ENCODE measurements around the gene DCAF7. TPM values are rescaled to one million over a fixed set of nuclear protein-coding genes. Genes with fewer than 3 reads are reported as not detected.

Gene DCAF7
- polyA plus RNA-seq, 1 of the 3 experiments (the other 2 are of a cell fraction): 63.5 TPM

- TF ChIP-seq CTCF (IDR thresholded peaks at IDR 0.05) (no peak), TEAD4 (IDR thresholded peaks at IDR 0.05; ENCODE audit: borderline replicate concordance, insufficient read depth) (no peak), JUND (IDR thresholded peaks at IDR 0.05) (no peak), PBX3 (IDR thresholded peaks at IDR 0.05) (no peak), FOXM1 (IDR thresholded peaks at IDR 0.05; ENCODE audit: low read depth) (no peak), RFX5 (IDR thresholded peaks at IDR 0.05; ENCODE audit: low read length) (no peak), RCOR1 (IDR thresholded peaks at IDR 0.05; ENCODE audit: low read length) (no peak)
These were observed 7.1 kb downstream of the DCAF7 start (continued) for GRCh38 chr17:63557416-63557815.

- CTCF ChIA-PET: interaction anchor here (0.8 to 1.2 kb wide), 2 partner anchors 53 to 133 kb away, joined by 3 to 4 read pairs; no protein-coding TSS in a partner anchor
- H4K20me1 ChIP-seq (ENCODE audit: insufficient read depth): peaks cover 95% of the 10 kb centered on the region
- TF ChIP-seq POLR2AphosphoS5 (IDR thresholded peaks at IDR 0.05; ENCODE audit: low read depth, low read length) (no peak), GATA2 (CRISPR knock-in tag; IDR thresholded peaks at IDR 0.05) (no peak), RAD21 (IDR thresholded peaks at IDR 0.05; ENCODE audit: low read length) (no peak), NRF1 (IDR thresholded peaks at IDR 0.05; ENCODE audit: low read depth, low read length) (no peak)
- TF ChIP-seq, protein P1, sequence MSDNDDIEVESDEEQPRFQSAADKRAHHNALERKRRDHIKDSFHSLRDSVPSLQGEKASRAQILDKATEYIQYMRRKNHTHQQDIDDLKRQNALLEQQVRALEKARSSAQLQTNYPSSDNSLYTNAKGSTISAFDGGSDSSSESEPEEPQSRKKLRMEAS (IDR thresholded peaks at IDR 0.05; ENCODE audit: low read depth): no peak
- TF ChIP-seq, protein P2, sequence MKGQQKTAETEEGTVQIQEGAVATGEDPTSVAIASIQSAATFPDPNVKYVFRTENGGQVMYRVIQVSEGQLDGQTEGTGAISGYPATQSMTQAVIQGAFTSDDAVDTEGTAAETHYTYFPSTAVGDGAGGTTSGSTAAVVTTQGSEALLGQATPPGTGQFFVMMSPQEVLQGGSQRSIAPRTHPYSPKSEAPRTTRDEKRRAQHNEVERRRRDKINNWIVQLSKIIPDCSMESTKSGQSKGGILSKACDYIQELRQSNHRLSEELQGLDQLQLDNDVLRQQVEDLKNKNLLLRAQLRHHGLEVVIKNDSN (IDR thresholded peaks at IDR 0.05; ENCODE audit: borderline replicate concordance, low read depth): no peak
These were observed 8.2 kb downstream of the DCAF7 start for GRCh38 chr17:63558441-63558840.

More at GRCh38 chr17:63558441-63558840, 8.2 kb downstream of the DCAF7 start:
- no peaks in the 10 kb centered on the region for H3K9me2 ChIP-seq
- H2AFZ ChIP-seq (ENCODE audit: low read depth): no peak overlapping the region
- H3K4me1 ChIP-seq (ENCODE audit: control insufficient read depth in 1 of 2, insufficient read depth in 2 of 2, low read depth in 1 of 2, low read length in 1 of 2): peaks cover 0 to 10% of the 10 kb centered on the region in 2 experiments; a peak in 2 of 4 replicates
- H3F3A ChIP-seq (replicated peaks; ENCODE audit: insufficient read depth): peaks cover 11% of the 10 kb centered on the region
- H3K36me3 ChIP-seq (replicated peaks in 1 of 2; ENCODE audit: control insufficient read depth in 1 of 2, insufficient read depth in 2 of 2, low read length in 1 of 2): peaks cover 3 to 24% of the 10 kb centered on the region in 2 experiments
- no peak overlapping the region for H3K4me2 ChIP-seq
- H3K27ac ChIP-seq (ENCODE audit: low read depth in 2 of 2, low read length in 1 of 2): no peak overlapping the region
- peaks cover 98% of the 10 kb centered on the region for H3K79me2 ChIP-seq (ENCODE audit: insufficient read depth)
- POLR2A ChIA-PET: no interaction called here
- H3K9ac ChIP-seq: no peak overlapping the region
- H3K4me3 ChIP-seq (ENCODE audit: low read depth in 2 of 2, low read length in 1 of 2): no peak overlapping the region
- WGBS (ENCODE audit: low lambda C conversion rate): 98% methylated on average over 3 of the region's 3 CpGs
- H3K27me3 ChIP-seq (ENCODE audit: insufficient read depth): no peaks in the 10 kb centered on the region
- no peaks in the 10 kb centered on the region for H3K9me3 ChIP-seq
- no peak for DNase-seq

Measured in SK-N-SH (cell line).